ENCODE measurements around the gene TMEM108. TPM values are rescaled to one million over a fixed set of nuclear protein-coding genes. Genes with fewer than 3 reads are reported as not detected.

The TMEM108 gene
- total and polyA plus RNA-seq, 2 of the 4 experiments (the other 2 are of a cell fraction), result 0.18 to 2.2 TPM

DNA sequence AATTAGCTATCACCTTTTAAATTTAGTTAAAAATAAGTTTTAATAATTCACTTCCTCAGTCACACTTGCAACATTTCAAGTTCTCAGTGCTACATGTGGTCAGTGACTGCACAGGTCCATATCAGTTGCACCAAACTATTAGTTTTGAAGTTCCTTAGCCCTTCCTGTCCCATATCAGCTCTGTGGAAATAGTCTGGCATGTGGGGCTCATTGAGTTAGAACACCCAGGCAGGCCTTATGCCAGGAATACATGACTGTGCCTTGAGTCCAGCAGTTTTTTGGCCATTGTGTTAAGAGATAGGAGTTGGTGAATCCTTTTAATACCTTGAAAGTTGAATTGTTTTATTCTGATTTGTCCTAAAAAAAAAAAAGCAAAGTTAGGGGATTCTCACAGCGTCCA, 207.9 kb downstream of the TMEM108 start:
- Histone ChIP-seq H3K14ac (replicated peaks; ENCODE audit: low read depth, low read length) (no peak overlapping the region), H2AK5ac (ENCODE audit: low read depth, low read length) (no peak overlapping the region), H2BK15ac (ENCODE audit: low read depth, low read length) (no peak overlapping the region), H3K9me3 (ENCODE audit: control insufficient read depth, insufficient read depth, low read length) (no peaks in the 10 kb centered on the region), H3K56ac (ENCODE audit: extremely low read depth, insufficient read depth, low read length) (no peak overlapping the region), H3K4ac (ENCODE audit: low read depth, low read length) (no peak overlapping the region), H3K4me3 (ENCODE audit: insufficient read depth, low read depth, low read length) (no peak overlapping the region), H3K9me1 (ENCODE audit: insufficient read depth, low read length) (no peaks in the 10 kb centered on the region), H4K91ac (ENCODE audit: insufficient read depth, low read depth, low read length) (no peak overlapping the region), H2AFZ (replicated peaks; ENCODE audit: low read length, poor library complexity) (no peak overlapping the region), H3K36me3 (ENCODE audit: control insufficient read depth, insufficient read depth, low read length) (no peaks in the 10 kb centered on the region), H2AK9ac (replicated peaks; ENCODE audit: low read depth, low read length, poor library complexity) (no peak overlapping the region), H3K4me2 (ENCODE audit: low read depth, low read length) (no peak overlapping the region), H3K27ac (ENCODE audit: insufficient read depth, low read length) (no peak overlapping the region), H4K8ac (ENCODE audit: low read depth in 2 of 2, low read length in 2 of 2) (no peak overlapping the region), H3K4me1 (ENCODE audit: control insufficient read depth, insufficient read depth, low read length) (no peaks in the 10 kb centered on the region), H3K23ac (ENCODE audit: low read depth, low read length) (no peak overlapping the region), H2BK120ac (ENCODE audit: low read depth, low read length) (no peak overlapping the region), H2BK5ac (ENCODE audit: low read depth, low read length, poor library complexity, severe bottlenecking) (no peak overlapping the region), H4K5ac (ENCODE audit: low read depth, low read length) (no peak overlapping the region), H3K9ac (ENCODE audit: low read depth, low read length) (no peak overlapping the region), H2BK20ac (ENCODE audit: low read depth, low read length) (no peak overlapping the region), H3K79me1 (ENCODE audit: low read depth in 1 of 2, low read length in 2 of 2) (no peaks in the 10 kb centered on the region), H4K20me1 (ENCODE audit: insufficient read depth, low read length) (no peaks in the 10 kb centered on the region), H3K18ac (ENCODE audit: low read depth, low read length) (no peak overlapping the region), H3K27me3 (ENCODE audit: control insufficient read depth, insufficient read depth, low read length) (no peaks in the 10 kb centered on the region; the same call in 1 of the 2 replicates)
- BruUV-seq (replicated peaks), result no TSS peak
- in situ Hi-C loops (cut with MboI; ENCODE audit: low sequenced_read_pairs), result no loop called here
- dilution Hi-C loops (cut with HindIII; ENCODE audit: low sequenced_read_pairs, unreplicated experiment), result no loop called here
- TF ChIP-seq SMC3 (IDR thresholded peaks at IDR 0.05; ENCODE audit: low read depth, low read length) (no peak), NFE2L2 (IDR thresholded peaks at IDR 0.05; ENCODE audit: low read depth, low read length) (no peak), FOS (IDR thresholded peaks at IDR 0.05; ENCODE audit: low read depth, low read length) (no peak), BHLHE40 (IDR thresholded peaks at IDR 0.05; ENCODE audit: low read depth, low read length) (no peak), RAD21 (IDR thresholded peaks at IDR 0.05; ENCODE audit: low read length) (no peak), POLR2A (IDR thresholded peaks at IDR 0.05; ENCODE audit: low read depth, low read length) (no peak), CEBPB (IDR thresholded peaks at IDR 0.05; ENCODE audit: low read depth, low read length) (no peak), CHD1 (IDR thresholded peaks at IDR 0.05; ENCODE audit: low read depth, low read length) (no peak), MAZ (IDR thresholded peaks at IDR 0.05; ENCODE audit: borderline replicate concordance, low read depth, low read length) (no peak), MXI1 (IDR thresholded peaks at IDR 0.05; ENCODE audit: borderline replicate concordance, low read depth, low read length) (no peak), RCOR1 (IDR thresholded peaks at IDR 0.05; ENCODE audit: insufficient replicate concordance, low read length) (no peak)
- TF ChIP-seq, protein P1, sequence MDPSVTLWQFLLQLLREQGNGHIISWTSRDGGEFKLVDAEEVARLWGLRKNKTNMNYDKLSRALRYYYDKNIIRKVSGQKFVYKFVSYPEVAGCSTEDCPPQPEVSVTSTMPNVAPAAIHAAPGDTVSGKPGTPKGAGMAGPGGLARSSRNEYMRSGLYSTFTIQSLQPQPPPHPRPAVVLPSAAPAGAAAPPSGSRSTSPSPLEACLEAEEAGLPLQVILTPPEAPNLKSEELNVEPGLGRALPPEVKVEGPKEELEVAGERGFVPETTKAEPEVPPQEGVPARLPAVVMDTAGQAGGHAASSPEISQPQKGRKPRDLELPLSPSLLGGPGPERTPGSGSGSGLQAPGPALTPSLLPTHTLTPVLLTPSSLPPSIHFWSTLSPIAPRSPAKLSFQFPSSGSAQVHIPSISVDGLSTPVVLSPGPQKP (IDR thresholded peaks at IDR 0.05; ENCODE audit: borderline replicate concordance, low read depth, low read length), result no peak
- TF ChIP-seq, protein P2, sequence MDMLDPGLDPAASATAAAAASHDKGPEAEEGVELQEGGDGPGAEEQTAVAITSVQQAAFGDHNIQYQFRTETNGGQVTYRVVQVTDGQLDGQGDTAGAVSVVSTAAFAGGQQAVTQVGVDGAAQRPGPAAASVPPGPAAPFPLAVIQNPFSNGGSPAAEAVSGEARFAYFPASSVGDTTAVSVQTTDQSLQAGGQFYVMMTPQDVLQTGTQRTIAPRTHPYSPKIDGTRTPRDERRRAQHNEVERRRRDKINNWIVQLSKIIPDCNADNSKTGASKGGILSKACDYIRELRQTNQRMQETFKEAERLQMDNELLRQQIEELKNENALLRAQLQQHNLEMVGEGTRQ (IDR thresholded peaks at IDR 0.05; ENCODE audit: low read depth, low read length), result no peak
- TF ChIP-seq, protein P3, sequence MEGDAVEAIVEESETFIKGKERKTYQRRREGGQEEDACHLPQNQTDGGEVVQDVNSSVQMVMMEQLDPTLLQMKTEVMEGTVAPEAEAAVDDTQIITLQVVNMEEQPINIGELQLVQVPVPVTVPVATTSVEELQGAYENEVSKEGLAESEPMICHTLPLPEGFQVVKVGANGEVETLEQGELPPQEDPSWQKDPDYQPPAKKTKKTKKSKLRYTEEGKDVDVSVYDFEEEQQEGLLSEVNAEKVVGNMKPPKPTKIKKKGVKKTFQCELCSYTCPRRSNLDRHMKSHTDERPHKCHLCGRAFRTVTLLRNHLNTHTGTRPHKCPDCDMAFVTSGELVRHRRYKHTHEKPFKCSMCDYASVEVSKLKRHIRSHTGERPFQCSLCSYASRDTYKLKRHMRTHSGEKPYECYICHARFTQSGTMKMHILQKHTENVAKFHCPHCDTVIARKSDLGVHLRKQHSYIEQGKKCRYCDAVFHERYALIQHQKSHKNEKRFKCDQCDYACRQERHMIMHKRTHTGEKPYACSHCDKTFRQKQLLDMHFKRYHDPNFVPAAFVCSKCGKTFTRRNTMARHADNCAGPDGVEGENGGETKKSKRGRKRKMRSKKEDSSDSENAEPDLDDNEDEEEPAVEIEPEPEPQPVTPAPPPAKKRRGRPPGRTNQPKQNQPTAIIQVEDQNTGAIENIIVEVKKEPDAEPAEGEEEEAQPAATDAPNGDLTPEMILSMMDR (conservative IDR thresholded peaks at IDR 0.05; ENCODE audit: low read depth, low read length), result no peak
- POLR2A ChIA-PET (ENCODE audit: unreplicated experiment), result no interaction called here
- intact Hi-C loops (cut with micrococcal nuclease), result no loop called here
- DNase-seq (no peak), ATAC-seq (ENCODE audit: low read depth) (no peak)
- no CpG with 5 or more reads among the region's 1 CpG for WGBS, 2 experiments (ENCODE audit: extremely low coverage in 2 of 2, insufficient read length in 1 of 2)
- CTCF ChIA-PET, result interaction anchor here (0.6 kb wide), 1 partner anchor 1660 kb away, joined by 8 read pairs; no protein-coding TSS in a partner anchor
